HG02885 (cell line): ENCODE data around the gene UGT1A5.

ENCODE experiments used
- ATAC-seq: cut with Tn5 transposase; IDR thresholded peaks from one replicate; pipeline ENCODE4 v1.9.1; 2021; ENCODE audit warnings: mild to moderate bottlenecking; ENCODE audit not compliant: unreplicated experiment, poor library complexity

Gene UGT1A5

GRCh38 chr2:233819884-233820773 lies 107.4 kb downstream of the UGT1A5 start:
- no peak for ATAC-seq

DNA sequence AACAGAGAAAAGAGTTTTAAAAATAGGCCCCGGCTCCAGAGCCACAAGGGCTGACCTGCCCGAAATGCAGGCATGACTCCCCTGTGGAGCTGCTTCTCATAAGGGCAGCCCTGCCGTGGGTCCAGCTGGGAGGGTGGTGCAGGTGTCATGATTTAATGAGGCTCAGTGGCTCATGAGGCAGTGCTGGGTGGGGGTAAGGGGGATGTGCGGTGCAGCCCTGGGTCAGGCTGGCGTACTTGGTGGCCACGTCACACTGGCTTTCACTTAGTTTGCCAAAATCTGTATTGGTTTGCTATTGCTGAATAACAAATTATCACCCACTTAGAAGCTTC lies 108.0 kb downstream of the UGT1A5 start:
- no peak for ATAC-seq

- ATAC-seq = no peak
These were observed 108.5 kb downstream of the UGT1A5 start for GRCh38 chr2:233821196-233821595.

- no peak for ATAC-seq
These were observed 109.0 kb downstream of the UGT1A5 start for GRCh38 chr2:233821709-233822100.

- no peak for ATAC-seq
These were observed 109.5 kb downstream of the UGT1A5 start for GRCh38 chr2:233822101-233822771.
